GM19193 (cell line): ENCODE data around the gene SLC26A3.

Source experiments
- POLR2A ChIP-seq: IDR thresholded peaks from 4 replicates; pipeline ENCODE4 v1.6.1; 2011; ENCODE audit not compliant: insufficient read depth, insufficient read length; ENCODE audit errors: extremely low read depth

SLC26A3 gene

DNA sequence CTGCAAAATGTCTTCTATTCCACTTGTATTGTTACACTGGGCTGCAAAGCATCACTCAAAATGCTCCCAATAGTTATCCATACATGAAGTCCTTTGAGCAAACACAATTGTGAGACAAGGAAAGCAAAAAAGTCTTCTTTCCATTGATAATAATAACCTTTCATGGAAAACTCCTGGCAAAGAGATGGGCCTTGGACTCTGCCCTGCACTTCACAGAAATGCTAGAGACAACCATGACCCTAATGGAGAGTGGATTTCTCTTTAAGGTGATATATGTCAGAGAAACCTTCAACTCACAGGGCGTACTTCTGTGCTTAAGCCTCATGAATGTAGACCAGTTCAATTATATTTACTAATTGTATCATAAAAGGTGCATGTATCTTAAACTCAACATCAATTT is 19.4 kb downstream of the SLC26A3 start:
- no peak for TF ChIP-seq POLR2A

DNA sequence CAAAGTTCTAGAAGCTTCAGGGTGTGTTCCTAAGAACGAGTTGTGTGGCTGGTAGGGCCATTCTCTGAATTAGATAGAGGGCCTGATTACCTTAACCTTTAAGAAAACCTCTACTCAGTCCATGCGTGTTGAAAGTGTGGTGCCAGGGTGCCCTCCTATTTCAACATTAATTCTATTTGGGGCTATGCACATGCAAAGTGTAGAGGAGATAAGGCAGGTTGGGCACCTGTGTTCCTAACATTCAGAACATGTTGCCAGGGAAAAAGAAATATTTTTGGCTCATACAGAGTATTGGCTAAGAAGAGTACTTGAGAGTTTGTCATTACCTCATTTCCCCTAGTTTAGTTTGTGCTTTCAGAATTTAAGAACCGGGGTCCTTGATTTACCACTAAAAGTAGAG is 20.6 kb downstream of the SLC26A3 start:
- TF ChIP-seq POLR2A = no peak

DNA sequence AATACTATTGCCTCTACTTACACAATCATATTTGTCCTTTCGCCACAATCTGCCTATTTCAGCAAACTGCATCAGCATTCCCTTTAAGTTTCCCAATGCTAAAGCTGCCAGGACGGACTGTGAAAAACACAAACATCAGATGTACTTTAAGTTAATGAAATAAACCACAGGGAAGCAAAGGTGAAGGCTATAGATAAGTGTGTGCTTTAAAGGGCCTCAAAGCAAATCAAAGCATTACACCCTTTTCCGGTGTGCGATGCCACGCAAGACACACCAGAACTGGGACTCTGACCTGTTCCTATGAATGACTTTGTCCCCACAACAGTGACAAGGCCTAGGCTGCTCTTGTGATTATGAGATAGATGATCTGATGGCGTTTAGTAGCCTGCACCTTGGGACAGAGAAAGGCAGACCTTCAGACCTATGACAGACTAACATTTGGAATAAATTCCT is 23.4 kb downstream of the SLC26A3 start:
- TF ChIP-seq POLR2A = no peak

DNA sequence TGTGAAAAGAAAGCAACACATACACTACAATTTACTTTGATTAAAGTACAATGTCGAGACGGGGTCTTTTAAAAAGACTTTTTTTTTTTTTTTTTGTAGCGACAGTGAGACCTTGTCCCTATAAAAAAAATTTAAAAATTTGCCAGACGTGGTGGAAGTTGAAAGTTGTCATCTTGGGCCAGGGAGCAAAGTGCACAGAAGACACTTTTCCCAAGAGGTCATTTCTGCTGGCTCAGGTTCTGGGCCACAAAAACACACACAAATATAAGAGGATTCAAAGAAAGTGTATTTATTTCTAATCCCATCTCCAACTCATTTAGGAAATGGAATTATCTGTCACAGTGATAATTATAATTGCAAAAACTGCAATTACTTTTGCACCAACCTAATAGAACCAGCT is 24.7 kb downstream of the SLC26A3 start:
- TF ChIP-seq POLR2A = no peak

DNA sequence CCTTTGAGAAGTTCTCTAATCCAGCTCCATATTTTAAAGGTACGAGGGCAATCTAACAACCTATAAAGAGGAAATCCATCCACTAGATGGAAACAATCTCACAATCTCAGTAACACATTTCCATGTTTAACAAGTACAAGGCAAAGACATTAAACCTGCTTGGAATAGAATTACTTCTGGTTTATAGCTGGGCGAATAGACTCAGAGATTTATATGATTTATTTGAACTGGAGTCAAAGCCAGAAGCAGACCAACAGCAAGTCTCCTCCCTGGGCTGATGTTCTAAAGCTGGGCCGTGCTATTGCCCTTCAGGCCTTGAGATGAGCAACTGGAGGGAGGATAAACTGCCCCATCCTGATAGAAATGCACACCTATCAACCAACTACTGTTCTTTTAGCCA is 25.3 kb downstream of the SLC26A3 start:
- no peak for TF ChIP-seq POLR2A

DNA sequence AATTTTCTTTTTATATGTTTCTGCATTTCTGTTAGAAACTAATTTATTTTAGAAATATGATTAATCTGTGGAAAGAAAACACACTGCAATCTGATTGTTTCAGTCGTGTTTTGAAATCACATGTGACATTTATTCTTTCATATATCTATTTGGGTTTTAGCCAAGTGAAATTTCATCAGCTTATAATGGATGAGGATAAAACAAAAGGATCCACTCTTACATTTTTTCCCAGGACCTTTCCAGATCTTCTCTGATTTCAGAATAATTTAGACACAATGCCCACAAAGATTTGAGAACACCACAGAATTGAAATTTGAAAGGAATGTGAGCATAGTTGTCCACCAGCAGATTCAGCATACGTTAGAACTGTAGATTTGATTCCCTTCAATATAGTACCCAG is 30.0 kb downstream of the SLC26A3 start:
- no peak for TF ChIP-seq POLR2A

DNA sequence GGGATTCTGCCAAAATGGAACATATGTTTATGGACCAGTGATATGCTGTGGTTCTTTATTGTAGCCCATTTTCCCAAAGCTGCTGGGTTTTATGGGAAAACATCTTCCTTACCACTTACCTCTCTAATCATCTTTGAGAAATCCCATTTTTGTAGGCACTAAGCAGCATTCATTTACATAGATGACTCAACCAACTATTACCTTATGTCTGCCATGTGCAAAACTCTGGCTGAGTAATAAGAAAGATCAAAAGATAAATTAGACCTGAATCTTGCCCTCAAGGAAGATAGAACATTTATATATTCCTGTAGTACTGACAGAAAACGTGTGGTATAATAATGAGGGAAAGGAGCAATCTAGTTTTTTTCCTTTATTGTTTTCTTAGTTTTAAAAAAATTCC is 34.8 kb downstream of the SLC26A3 start:
- TF ChIP-seq POLR2A = no peak

DNA sequence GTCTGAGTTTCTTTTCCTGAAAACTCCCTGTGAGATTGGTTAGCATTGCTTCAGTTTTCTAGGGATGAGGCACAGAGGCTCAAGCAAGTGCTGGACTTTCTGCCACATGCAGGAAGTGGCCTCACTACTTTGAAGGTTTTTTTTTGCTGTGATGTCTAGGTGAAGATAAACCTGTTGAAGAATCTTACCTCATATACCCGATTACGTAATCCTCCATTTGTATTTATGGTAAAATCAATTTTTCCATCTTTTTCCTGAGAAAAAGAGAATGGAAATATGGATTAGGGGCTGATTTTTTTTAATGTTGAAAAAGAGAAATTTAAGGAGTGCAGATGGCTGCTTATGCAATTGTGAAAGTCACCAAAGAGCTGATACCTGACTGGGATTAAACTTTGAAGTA is 35.6 kb downstream of the SLC26A3 start:
- no peak for TF ChIP-seq POLR2A

DNA sequence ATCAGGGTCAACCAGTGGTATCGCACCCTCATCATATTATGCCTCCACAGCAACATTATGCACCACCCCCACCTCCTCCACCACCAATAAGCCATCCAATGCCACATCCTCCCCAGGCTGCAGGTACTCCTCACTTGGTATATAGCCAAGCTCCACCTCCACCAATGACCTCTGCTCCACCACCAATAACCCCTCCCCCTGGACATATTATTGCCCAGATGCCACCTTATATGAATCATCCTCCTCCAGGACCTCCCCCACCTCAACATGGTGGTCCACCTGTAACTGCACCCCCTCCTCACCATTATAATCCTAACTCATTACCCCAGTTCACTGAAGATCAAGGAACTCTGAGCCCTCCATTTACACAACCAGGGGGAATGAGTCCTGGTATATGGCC is 44.4 kb downstream of the SLC26A3 start:
- TF ChIP-seq POLR2A = no peak

DNA sequence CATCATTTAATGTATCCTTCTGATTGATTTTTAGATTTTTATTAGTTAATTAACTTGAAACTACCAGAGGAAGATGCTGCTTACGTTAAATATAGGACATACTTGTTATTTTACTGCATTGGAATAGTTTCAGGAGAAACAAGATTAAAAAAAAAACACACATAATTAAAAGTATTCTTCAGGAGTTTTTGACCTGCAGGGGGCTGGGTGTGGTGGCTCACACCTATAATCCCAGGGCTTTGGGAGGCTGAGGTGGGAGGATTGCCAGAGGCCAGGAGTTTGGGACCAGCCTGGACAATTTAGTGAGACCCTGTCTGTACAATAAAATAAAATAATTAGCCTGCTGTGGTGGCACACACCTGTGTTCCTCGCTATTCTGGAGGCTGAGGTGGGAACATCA is 48.4 kb downstream of the SLC26A3 start:
- TF ChIP-seq POLR2A = no peak

DNA sequence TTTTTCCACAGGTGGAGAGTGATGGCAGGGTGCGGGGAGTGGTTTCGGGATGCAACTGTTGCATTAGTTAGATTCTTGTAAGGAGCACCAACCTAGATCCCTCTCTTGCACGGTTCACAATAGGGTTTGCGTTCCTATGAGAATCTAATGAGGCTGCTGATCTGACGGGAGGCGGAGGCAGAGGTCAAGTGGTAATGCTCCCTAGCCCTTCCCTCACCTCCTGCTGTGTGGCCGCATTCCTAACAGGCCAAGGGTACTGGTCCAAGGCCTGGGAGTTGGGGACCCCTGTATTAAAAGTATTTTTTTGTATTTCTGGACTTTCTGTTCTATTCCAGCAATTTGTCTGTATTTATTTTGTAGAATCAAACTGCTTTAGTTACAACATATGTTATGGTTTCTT is 51.9 kb downstream of the SLC26A3 start:
- no peak for TF ChIP-seq POLR2A

DNA sequence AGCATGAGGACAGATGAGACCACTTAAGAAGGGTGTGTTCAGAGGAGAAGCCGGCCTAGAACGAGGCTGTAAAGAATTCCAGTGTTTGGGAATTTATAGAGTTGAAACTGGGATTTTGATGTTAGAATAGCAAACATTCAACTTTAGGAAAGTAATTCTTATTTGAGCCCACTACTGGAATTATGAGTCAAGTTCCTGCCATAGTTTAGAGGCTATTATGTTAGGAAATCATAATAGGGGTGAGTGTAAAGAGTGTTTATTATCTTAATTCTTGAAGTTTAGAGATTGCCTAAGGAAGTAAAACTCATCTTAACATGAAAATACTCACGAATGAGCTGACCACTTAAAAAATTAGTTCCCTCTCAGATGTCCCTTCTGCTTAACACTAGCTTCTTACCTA is 57.0 kb downstream of the SLC26A3 start:
- TF ChIP-seq POLR2A = no peak

DNA sequence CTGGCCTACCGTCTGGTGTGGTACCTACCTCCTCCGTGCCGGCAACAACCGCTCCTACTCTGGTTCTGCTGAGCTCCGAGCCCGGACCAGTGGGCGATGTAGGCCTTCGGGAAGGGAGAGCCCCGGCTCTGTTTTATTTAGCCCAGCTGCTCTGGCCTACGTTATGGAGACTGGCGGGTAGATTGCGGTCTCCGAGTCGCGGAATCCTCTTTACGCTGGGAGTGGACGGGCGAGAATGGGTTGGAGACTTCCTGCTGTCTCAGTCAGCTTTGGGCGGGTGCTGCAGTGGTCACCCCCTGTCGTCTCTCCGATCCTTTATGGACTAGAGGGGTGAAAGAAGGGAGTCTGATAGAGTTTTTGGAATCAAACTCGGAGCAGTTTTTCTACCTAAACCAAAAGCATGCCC is 58.7 kb downstream of the SLC26A3 start:
- no peak for TF ChIP-seq POLR2A

DNA sequence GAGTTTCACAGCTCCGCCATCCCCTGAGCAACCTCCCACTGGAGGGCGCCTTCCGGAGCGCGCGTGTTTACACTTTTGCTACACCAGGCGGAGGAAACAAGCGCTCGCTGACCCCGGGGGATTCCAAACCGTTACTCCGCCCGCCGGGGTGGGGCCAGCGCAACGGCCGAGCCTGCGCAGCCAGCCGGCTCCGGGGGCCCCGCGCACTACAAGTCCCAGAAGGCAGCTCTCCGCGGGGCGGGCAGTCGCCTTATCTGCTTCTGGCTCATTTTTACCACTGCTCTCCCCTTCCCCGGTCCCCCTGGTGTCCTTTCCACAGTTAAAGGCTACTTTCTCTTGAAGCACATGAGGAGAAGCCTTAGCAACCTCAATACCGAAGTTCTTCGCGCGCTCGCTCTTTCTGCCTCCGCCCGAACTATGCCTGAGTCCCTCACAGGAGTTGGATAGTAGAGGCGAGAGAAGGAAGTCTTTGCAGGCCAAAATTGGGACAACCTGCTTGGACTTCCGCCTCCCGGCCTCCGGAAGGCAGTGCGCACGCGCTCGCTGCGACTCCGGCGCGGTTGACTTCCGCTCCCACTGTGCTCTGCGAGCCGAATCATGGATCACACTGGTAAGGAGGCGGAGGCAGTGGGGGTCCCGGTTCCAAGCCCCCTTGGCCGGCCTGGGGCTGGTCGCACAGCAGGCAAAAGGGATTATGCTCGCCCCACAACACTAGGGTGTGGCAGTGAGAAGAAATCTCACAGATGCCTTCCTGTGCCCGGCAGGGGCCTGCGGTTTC is 59.3 kb downstream of the SLC26A3 start, which contains the start of gene CBLL1:
Gene CBLL1, plus strand, starts transcription at position 576 of the 778 bp plus-strand sequence. Its CDS starts 22 bp downstream, at position 598.
- TF ChIP-seq POLR2A = peak; percentile 79

DNA sequence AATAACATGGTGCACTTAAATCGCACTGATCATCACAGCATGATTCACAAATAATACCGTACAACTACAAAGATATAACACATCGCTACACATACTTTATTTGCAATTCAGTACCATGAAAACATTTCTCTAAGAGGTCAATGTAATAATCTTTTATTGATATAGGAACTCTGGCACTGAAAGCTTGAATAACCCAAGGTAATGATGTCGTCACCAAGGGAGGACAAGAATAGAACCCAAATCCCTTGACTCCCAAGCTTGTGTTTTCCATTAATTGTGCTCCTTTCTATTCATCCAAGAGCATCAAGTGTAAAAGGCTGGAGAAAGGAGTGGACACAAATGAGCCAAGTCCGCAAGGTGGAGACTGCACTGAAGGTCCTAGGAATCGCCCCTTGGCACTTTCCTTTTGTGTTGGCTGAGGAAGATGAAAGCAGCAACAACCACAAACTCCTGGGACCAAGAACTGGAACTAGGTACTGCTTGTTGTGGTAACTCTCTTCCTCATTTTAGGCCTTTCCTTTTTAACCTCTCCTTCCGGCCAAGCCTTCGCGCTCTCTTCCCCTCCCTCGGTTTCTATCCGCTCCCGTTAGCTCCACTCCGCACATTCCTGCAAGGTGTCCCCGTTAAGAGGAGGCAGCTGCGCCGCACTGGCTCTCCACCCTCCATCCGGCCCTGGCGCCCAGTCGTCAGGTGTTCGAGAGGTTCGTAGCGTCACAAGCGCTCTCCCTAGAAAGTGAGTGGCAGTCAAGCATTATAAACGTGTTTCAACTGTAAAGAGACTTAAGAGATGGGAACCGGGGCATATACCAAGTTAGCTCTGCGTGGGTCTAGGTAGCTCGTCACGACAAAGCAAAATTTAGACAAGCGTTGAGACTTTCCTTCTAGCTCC is 60.1 kb downstream of the SLC26A3 start:
- peak; percentile 36 for TF ChIP-seq POLR2A

DNA sequence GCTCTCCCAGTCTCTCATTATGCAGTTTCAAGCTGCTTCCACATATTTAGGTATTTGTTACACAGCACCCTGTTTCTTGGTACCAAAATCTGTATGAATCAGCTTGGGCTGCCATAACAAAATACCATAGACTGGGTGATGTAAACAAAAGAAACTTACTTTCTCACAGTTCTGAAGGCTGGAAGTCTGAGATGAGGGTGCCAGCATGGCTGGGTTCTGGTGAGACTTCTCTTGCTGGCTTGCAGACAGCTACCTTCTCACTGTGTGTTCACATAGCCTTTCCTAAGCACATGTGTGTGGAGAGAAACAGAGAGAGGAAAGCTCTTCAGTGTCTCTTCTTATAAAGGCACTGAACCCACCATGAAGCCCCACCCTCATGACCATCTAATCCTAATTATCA is 74.7 kb downstream of the SLC26A3 start:
- TF ChIP-seq POLR2A = no peak
